HG03135 (cell line): ENCODE data around the gene SPOCK3.
"Not testable (repeated sequence)": the region's sequence is repeated elsewhere in the genome, so short reads cannot be mapped to it uniquely, and the experiment has no call there.

Experiments
- ATAC-seq: cut with Tn5 transposase; IDR thresholded peaks from one replicate; pipeline ENCODE4 v1.9.1; 2021; ENCODE audit warnings: mild to moderate bottlenecking, moderate library complexity; ENCODE audit not compliant: unreplicated experiment

Gene SPOCK3

GRCh38 chr4:166827629-166828028 is 406.7 kb downstream of the SPOCK3 start:
- ATAC-seq: no peak

- ATAC-seq: no peak
Measured at GRCh38 chr4:166827167-166827566, 407.1 kb downstream of the SPOCK3 start.

DNA sequence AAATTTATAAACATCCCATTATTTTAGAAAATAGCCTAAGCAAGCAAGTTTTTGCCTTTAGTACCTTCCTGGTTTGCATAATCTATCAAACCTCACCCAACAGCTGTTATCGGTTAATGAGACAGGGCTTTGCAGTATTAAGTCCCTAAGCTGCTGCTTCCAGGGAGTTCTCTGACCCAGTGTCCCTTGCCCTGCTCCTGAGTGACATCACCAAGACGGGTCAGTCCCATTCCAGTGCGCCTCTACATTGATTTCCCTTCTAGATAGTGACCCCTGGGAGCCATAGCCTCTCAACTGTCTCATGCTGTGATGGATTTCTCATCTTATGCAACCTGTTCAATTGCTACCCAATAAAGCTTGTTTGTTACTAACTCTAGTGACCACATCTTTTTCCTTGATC is 410.4 kb downstream of the SPOCK3 start:
- ATAC-seq: no peak

- ATAC-seq: no peak
Measured at GRCh38 chr4:166823126-166823525, 411.2 kb downstream of the SPOCK3 start.

DNA sequence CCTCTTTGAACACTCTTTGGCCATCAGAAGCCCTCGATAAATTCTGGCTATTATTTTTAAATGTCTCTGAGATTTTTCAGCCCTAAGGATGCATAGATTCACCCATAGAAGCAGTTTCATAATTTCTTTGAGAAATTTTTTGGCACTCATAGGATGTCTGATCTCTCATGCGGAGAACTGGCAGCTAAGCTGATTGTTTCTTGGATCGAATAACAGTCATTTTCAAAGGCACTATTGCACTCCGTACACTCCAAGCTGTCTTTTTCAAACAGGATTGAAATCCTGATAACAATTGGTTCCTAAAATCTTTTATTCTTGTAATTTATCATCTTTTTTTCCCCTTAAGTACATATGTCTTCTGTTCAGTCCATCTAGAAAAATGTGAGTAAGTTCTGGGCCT is 411.9 kb downstream of the SPOCK3 start:
- no peak for ATAC-seq

GRCh38 chr4:166816890-166817289 is 417.4 kb downstream of the SPOCK3 start:
- no peak for ATAC-seq

DNA sequence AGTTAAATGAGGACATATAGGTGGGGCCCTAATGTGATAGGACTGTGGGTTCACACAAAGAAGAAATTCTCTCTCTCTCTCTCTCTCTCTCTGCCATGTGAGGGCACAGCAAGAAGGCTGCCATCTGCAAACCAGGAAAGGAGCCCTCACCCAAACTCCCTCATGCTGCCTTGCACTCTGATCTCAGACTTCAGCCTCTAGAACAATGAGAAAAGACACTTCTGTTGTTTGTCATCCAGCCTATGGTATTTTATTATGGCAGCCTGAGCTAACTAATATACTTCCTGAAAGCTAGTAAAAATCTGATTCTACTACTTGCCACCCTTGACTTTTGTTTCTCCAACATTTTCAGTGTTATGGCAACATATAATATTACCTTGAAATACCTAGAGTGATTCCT is 425.9 kb downstream of the SPOCK3 start:
- ATAC-seq: no peak

DNA sequence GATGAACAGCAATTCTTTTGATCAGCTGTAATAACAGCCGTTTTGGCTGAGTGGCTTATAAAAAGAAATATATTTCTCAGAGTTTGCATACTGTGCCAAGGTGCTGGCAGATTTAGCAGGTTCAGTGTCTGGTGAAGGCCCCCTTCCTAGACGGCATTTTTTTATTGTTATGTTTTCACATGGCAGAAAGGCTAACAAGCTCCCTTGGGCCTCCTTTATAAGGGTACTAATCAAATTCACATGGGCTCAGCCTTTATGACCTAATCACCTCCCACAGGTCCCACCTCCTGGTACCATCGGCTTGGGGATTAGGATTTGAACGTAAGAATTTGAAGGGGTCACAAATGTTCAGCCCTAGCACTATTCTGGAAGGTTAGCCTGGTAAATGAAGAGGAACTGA is 431.9 kb downstream of the SPOCK3 start:
- no peak for ATAC-seq

GRCh38 chr4:166798126-166798525 is 436.2 kb downstream of the SPOCK3 start:
- ATAC-seq: no peak

- ATAC-seq: no peak
Measured at GRCh38 chr4:166777760-166778159, 456.5 kb downstream of the SPOCK3 start.

GRCh38 chr4:166763018-166763417 is 471.3 kb downstream of the SPOCK3 start:
- no peak for ATAC-seq

DNA sequence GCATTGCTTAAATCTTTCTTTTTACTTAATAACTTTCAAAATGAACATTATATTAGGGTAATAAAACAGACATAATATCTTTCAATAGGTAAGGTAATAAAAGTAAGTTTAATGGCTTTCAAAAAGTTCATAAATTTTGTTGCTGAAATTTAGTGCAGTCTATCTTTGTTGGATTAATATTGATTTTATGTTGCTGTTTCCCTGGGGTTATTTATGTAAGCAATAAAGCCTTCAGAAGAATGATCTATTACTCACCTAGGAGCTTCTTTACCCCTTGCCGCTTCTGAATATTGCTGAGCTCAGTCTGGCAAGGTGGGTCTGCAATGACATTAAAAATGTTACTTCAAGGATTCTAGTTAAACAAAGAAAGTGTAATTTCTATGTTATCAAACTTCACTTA is 492.6 kb downstream of the SPOCK3 start:
- ATAC-seq: no peak

GRCh38 chr4:166739215-166739614 is 495.1 kb downstream of the SPOCK3 start:
- not testable (repeated sequence) for ATAC-seq

DNA sequence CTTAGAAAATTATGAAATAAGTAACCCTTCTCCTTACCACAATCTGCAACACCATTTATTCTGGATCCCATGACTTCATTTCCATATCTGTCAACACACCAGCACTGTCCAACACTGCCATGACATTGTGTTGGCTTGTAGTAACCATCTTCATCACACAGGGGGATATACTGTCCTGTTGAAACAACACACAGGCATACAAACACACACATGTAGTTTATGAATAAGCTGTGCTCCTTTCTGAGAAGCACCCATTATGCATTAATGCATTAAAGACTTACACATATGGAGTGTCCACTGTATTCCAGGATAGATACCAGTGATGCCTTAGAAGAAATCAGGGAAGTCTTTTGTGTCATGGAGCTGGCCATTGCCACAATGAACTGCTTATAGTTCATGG is 496.9 kb downstream of the SPOCK3 start:
- no peak for ATAC-seq

DNA sequence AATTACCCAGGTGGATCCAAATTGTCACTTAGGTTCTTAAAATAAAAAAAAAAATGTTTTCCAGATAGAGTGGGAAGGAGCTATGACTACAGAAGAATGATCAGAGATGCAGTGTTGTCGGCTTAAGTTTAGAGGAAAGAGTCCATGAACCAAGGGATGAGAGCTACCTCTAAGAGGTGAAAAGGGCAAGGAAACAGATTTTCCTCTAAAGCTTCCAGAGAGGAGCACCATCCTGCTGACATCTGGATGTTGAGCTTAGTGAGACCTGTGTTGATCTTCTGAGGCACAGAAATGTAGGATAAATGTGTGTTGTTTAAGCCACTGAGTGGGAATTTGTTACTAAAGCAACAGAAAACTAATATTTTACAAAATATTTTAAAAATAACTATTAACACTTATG is 498.7 kb downstream of the SPOCK3 start:
- no peak for ATAC-seq

DNA sequence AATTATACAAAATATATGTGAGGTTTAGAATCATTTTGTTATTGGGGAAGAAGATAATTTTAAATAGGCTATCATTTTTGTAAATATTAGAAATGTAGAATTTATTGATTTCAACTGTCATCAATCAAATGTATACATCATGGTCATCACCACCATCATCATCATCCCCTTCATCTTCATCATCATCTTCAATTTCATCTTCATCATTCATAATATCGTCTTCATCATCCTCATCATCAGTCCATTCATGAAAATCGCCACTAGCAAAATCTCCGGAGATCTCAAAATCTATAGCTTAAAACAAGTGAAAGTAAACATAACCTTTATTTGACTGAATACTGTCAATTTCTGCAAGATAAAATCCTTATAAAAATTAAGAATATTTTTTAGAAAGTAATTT is 499.5 kb downstream of the SPOCK3 start:
- ATAC-seq: no peak

- ATAC-seq: no peak
Measured at GRCh38 chr4:166733686-166734085, 500.6 kb downstream of the SPOCK3 start.

GRCh38 chr4:166726832-166727231 is 507.5 kb downstream of the SPOCK3 start:
- no peak for ATAC-seq

GRCh38 chr4:166724369-166724768 is 509.9 kb downstream of the SPOCK3 start:
- no peak for ATAC-seq

DNA sequence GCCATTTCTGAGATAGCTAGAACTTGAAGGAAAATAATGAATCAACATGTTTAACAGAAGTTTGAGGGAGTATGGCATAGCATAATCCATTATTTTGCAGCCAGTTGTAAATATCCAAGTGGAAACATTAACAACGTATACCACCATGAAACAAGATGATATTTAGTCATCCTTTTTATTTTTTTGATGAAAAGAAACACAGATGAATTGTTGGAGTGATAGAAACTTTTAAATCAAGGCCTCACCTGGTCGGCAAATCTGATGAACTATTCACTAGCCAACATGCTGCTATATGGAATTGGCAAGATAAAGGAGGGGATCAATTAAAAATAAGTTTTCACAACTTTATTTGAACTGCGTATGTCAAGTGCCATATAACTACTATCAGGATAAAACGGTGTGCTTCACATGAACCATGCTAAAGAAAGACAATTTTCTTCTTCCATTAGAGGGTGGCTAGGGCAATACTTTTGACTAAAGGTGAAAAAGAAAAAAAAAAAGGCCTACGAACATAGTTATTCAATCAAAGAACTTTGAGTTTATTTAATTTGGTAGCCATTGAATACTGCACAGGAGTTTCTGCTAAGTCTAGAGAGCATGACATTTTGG is 510.7 kb downstream of the SPOCK3 start:
- no peak for ATAC-seq

DNA sequence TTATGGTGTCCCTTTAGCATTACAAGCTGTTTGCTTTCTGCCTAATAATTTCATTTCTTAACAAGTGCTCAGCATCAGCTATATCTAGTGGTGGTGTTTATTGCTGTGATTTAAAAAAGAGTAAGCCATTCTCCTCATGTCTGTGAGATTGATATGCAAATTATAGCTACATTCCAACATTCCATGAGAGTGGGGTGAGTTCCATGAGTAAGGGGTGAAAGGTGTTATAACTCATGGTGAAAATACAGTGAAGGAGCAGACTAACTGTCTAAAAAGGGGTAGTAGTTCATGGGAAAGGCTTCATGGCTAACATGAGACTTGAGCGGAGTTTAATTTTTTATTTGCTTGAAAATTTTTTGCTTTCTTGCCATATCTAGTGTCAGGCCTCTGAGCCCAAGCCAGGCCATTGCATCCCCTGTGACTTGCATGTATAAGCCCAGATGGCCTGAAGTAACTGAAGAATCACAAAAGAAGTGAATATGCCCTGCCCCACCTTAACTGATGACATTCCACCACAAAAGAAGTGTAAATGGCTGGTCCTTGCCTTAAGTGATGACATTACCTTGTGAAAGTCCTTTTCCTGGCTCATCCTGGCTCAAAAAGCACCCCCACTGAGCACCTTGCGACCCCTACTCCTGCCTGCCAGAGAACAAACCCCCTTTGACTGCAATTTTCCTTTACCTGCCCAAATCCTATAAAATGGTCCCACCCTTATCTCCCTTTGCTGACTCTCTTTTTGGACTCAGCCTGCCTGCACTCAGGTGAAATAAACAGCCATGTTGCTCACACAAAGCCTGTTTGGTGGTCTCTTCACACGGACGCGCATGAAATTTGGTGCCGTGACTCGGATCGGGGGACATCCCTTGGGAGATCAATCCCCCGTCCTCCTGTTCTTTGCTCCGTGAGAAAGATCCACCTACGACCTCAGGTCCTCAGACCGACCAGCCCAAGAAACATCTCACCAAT is 518.3 kb downstream of the SPOCK3 start:
- not testable (repeated sequence) for ATAC-seq

- no peak for ATAC-seq
Measured at GRCh38 chr4:166700592-166700991, 533.7 kb downstream of the SPOCK3 start.
